Fibroblast of skin of right quadriceps (primary cell): Measurements from ENCODE around the gene BID.
"Not testable (repeated sequence)": the region's sequence is repeated elsewhere in the genome, so short reads cannot be mapped to it uniquely, and the experiment has no call there.

Source experiments
- DNase-seq: peaks from one replicate; pipeline ENCODE4 v3.0.0-alpha.2; 2013

The BID gene

DNA sequence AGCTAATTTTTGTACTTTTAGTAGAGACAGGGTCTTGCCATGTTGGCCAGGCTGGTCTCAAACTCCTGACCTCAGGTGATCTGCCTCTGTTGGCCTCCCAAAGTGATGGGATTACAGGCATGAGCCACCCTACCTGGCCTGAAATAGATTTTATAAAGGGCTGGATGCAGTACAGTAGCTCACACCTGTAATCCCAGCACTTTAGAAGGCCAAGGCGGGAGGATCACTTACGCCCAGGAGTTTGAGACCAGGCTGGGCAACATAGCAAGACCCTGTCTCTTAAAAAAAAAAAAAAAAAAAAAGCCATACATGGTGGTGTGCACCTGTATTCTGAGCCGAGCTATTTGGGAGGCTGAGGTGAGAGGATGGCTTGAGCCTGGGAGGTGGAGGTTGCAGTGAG is 76.0 kb downstream of the BID start:
- DNase-seq = not testable (repeated sequence)

DNA sequence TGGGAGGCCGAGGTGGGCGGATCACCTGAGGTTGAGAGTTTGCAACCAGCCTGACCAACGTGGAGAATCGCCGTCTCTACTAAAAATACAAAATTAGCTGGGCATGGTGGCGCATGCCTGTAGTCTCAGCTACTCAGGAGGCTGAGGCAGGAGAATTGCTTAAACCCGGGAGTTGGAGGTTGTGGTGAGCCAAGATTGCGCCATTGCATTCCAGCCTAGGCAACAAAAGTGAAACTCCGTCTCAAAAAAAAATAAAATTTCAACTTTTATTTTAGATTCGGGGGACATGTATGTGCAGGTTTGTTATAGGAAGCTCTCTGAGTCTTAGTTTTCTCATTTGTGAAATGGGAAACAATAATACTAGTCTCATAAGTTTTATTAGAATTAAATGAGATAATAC is 77.1 kb downstream of the BID start:
- not testable (repeated sequence) for DNase-seq

GRCh38 chr22:17695986-17696385 is 78.3 kb downstream of the BID start:
- DNase-seq = no peak

DNA sequence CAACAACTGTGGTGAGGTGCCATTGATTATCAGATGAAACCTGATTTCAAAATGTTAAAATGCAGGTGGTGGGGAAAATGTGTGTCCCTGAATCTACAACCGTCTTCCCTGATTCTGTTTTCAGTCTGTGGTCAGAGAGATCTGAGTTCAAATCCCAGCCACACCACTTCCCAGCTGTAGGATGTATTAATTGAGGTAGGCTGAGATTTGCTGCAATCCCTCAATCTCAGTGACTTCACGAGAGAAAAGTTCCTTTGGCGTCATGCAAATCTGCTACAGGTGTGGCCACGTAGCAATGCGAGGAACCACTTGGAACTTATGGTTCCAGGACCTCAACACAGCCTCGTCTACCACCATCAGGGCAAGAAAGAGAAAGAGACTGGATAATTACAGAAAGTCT is 79.5 kb downstream of the BID start:
- no peak for DNase-seq

- no peak for DNase-seq
Measured at GRCh38 chr22:17694193-17694592, 80.1 kb downstream of the BID start.

DNA sequence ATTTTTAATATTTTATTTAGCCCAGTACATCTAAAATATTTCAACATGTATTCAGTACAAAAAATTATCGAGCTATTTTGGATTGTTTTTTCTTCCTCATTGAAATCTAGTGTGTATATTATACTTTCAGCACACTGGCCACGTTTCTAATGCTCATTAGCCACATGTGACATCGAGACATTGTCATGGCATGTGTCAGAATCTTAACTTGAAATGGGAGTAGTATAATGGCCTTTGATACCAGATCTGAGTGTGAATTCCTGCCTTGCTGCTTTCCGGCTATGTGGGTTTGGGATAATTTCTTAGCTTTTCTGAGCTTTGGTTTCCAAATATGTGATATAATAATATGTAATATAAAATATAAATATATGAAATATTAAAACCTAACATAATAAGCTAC is 81.4 kb downstream of the BID start:
- DNase-seq = no peak

DNA sequence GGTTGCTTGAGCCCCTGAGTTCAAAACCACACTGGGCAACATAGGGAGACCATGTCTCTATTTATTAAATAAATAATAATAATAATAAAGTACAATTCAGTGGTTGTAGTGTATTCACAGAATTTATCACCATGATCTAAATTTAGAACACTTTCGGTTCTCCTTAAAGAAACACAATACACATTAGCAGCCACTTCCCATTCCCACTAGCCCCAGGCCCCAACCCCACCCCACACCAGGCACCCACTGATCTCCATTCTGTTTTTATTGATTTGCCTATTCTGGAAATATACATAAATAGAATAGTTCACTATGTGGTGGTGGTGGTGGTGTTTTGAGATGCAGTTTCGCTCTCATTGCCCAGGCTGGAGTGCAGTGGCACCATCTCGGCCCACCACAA is 90.0 kb downstream of the BID start:
- DNase-seq = no peak
